H1 (cell line): ENCODE results near the gene POLA1.

ENCODE experiments used
- BCL11A ChIP-seq, 2 experiments: IDR thresholded peaks; one replicate each; pipeline ENCODE4 v1.6.1; 2011; ENCODE audit warnings: low read depth in 2 of 2, low read length in 2 of 2, mild to moderate bottlenecking in 2 of 2
- CBX8 ChIP-seq: fragments of 300-800, 300-1000 bp; sonication (generic); IDR thresholded peaks from 2 replicates; pipeline ENCODE4 v1.7.1; 2016; ENCODE audit warnings: low read depth, low read length, borderline replicate concordance
- CEBPB ChIP-seq: IDR thresholded peaks from 2 replicates; pipeline ENCODE4 v1.6.1; 2012; ENCODE audit warnings: low read depth, low read length
- CREB1 ChIP-seq: IDR thresholded peaks from 2 replicates; pipeline ENCODE4 v1.6.1; 2012; ENCODE audit warnings: inconsistent platforms
- EP300 ChIP-seq, 2 experiments: IDR thresholded peaks; 1 replicate in 1 of 2; 2 replicates in 1 of 2; pipeline ENCODE4 v1.6.1; 2011 to 2012; ENCODE audit warnings: low read depth in 2 of 2, low read length in 2 of 2, mild to moderate bottlenecking in 2 of 2, borderline replicate concordance in 1 of 2, inconsistent platforms in 1 of 2, moderate library complexity in 1 of 2
- EZH2 ChIP-seq: fragments of 200-600 bp; sonication (generic); IDR thresholded peaks from 2 replicates; pipeline ENCODE4 v1.7.1; 2012; ENCODE audit warnings: low read depth, mild to moderate bottlenecking, moderate library complexity, low read length, inconsistent platforms; ENCODE audit not compliant: severe bottlenecking
- HDAC2 ChIP-seq, 2 experiments: fragments of 300-600 bp in 1 of 2; sonication (generic) in 1 of 2; IDR thresholded peaks; 2 replicates each; pipeline ENCODE4 v1.6.1; 2011 to 2012; ENCODE audit warnings: low read depth in 2 of 2, low read length in 2 of 2, mild to moderate bottlenecking in 2 of 2, moderate library complexity in 2 of 2, borderline replicate concordance in 1 of 2, inconsistent platforms in 1 of 2
- JUN ChIP-seq: IDR thresholded peaks from 2 replicates; pipeline ENCODE4 v1.6.1; 2011; ENCODE audit warnings: low read depth, mild to moderate bottlenecking, improper control_type of control experiment, low read length
- POLR2A ChIP-seq, 2 experiments: IDR thresholded peaks; 1 replicate in 1 of 2; 2 replicates in 1 of 2; pipeline ENCODE4 v1.6.1; 2011; ENCODE audit warnings: low read depth in 2 of 2, low read length in 2 of 2, mild to moderate bottlenecking in 2 of 2; ENCODE audit errors: control extremely low read depth in 1 of 2
- RXRA ChIP-seq: IDR thresholded peaks from 2 replicates; pipeline ENCODE4 v1.6.1; 2011; ENCODE audit warnings: low read depth, mild to moderate bottlenecking, low read length, moderate library complexity; ENCODE audit not compliant: insufficient read depth
- SUZ12 ChIP-seq: fragments of 200-600 bp; sonication (generic); IDR thresholded peaks from 2 replicates; pipeline ENCODE4 v1.6.1; 2012; ENCODE audit warnings: mild to moderate bottlenecking, inconsistent platforms, low read length, moderate library complexity, mixed read lengths
- TAF1 ChIP-seq: IDR thresholded peaks from 2 replicates; pipeline ENCODE4 v1.6.1; 2011; ENCODE audit warnings: mild to moderate bottlenecking, low read depth, low read length
- ZNF274 ChIP-seq: IDR thresholded peaks from 2 replicates; pipeline ENCODE4 v1.7.0; 2012; ENCODE audit warnings: low read length, borderline replicate concordance; ENCODE audit errors: extremely low read depth
- TF ChIP-seq, protein P1 (sequence below), 3 experiments: IDR thresholded peaks; 1 replicate in 2 of 3; 2 replicates in 1 of 3; pipeline versions ENCODE4 v1.5.1 to v1.6.1; 2011; ENCODE audit warnings: low read length in 3 of 3, mild to moderate bottlenecking in 3 of 3, inconsistent platforms in 2 of 3, low read depth in 1 of 3, moderate library complexity in 1 of 3; ENCODE audit not compliant: insufficient read depth in 1 of 3; ENCODE audit errors: control extremely low read depth in 1 of 3

DNA sequence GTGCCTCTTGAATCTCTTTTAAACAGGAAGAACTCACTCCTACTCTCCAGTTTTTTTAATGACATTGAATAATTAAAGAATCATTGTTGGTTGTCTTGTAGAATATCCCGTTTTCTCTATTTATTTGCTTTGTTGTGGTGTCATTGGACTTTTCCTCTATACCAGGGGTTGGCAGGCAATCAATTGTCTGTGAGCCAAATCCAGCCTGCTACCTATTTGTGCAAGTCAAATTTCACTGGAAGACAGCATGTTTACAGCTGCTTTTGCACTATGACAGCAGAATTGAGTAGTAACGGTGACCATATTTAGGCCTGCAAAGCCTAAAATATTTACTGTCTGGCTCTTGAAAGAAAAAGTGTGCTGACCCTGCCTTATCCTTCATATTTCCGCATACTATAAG lies 34.8 kb downstream of the POLA1 start:
- no peak for TF ChIP-seq SUZ12
- TF ChIP-seq RXRA, result no peak
- TF ChIP-seq, protein P1, sequence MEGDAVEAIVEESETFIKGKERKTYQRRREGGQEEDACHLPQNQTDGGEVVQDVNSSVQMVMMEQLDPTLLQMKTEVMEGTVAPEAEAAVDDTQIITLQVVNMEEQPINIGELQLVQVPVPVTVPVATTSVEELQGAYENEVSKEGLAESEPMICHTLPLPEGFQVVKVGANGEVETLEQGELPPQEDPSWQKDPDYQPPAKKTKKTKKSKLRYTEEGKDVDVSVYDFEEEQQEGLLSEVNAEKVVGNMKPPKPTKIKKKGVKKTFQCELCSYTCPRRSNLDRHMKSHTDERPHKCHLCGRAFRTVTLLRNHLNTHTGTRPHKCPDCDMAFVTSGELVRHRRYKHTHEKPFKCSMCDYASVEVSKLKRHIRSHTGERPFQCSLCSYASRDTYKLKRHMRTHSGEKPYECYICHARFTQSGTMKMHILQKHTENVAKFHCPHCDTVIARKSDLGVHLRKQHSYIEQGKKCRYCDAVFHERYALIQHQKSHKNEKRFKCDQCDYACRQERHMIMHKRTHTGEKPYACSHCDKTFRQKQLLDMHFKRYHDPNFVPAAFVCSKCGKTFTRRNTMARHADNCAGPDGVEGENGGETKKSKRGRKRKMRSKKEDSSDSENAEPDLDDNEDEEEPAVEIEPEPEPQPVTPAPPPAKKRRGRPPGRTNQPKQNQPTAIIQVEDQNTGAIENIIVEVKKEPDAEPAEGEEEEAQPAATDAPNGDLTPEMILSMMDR (IDR thresholded peaks at IDR 0.05; ENCODE audit: control extremely low read depth in 1 of 3, insufficient read depth in 1 of 3, low read depth in 1 of 3, low read length in 3 of 3), result no peak
- no peak for TF ChIP-seq TAF1
- TF ChIP-seq CREB1, result no peak
- TF ChIP-seq HDAC2 (IDR thresholded peaks at IDR 0.05; ENCODE audit: borderline replicate concordance in 1 of 2, low read depth in 2 of 2, low read length in 2 of 2), result no peak
- TF ChIP-seq EZH2, result no peak
- TF ChIP-seq BCL11A (IDR thresholded peaks at IDR 0.05; ENCODE audit: low read depth in 2 of 2, low read length in 2 of 2), result no peak
- TF ChIP-seq POLR2A (IDR thresholded peaks at IDR 0.05; ENCODE audit: control extremely low read depth in 1 of 2, low read depth in 2 of 2, low read length in 2 of 2), result no peak
- no peak for TF ChIP-seq JUN
- no peak for TF ChIP-seq CEBPB
- TF ChIP-seq CBX8, result no peak
- TF ChIP-seq ZNF274, result no peak
- no peak for TF ChIP-seq EP300 (IDR thresholded peaks at IDR 0.05; ENCODE audit: borderline replicate concordance in 1 of 2, low read depth in 2 of 2, low read length in 2 of 2)
